H1 (cell line): ENCODE measurements around the gene TSR3. TPM values are rescaled to one million over a fixed set of nuclear protein-coding genes. Genes with fewer than 3 reads are reported as not detected.

ENCODE experiments used
- ATF3 ChIP-seq: IDR thresholded peaks from 2 replicates; pipeline ENCODE4 v1.6.1; 2011; ENCODE audit warnings: low read depth, mild to moderate bottlenecking, low read length; ENCODE audit not compliant: insufficient read depth
- BCL11A ChIP-seq, 2 experiments: IDR thresholded peaks; one replicate each; pipeline ENCODE4 v1.6.1; 2011; ENCODE audit warnings: low read depth in 2 of 2, low read length in 2 of 2, mild to moderate bottlenecking in 2 of 2
- CBX8 ChIP-seq: fragments of 300-800, 300-1000 bp; sonication (generic); IDR thresholded peaks from 2 replicates; pipeline ENCODE4 v1.7.1; 2016; ENCODE audit warnings: low read depth, low read length, borderline replicate concordance
- GTF2F1 ChIP-seq: IDR thresholded peaks from 2 replicates; pipeline ENCODE4 v1.6.1; 2012; ENCODE audit warnings: low read depth, low read length, improper control_type of control experiment, borderline replicate concordance
- HDAC2 ChIP-seq, 2 experiments: fragments of 300-600 bp in 1 of 2; sonication (generic) in 1 of 2; IDR thresholded peaks; 2 replicates each; pipeline ENCODE4 v1.6.1; 2011 to 2012; ENCODE audit warnings: low read depth in 2 of 2, low read length in 2 of 2, mild to moderate bottlenecking in 2 of 2, moderate library complexity in 2 of 2, borderline replicate concordance in 1 of 2, inconsistent platforms in 1 of 2
- HDAC6 ChIP-seq: IDR thresholded peaks from one replicate; pipeline ENCODE4 v1.7.1; 2012; ENCODE audit warnings: low read depth, mild to moderate bottlenecking, inconsistent platforms, low read length, moderate library complexity
- JUND ChIP-seq: IDR thresholded peaks from 2 replicates; pipeline ENCODE4 v1.6.1; 2011; ENCODE audit warnings: mild to moderate bottlenecking, improper control_type of control experiment, low read length
- MAFK ChIP-seq: IDR thresholded peaks from 2 replicates; pipeline ENCODE4 v1.6.1; 2012; ENCODE audit warnings: low read depth, mild to moderate bottlenecking, improper control_type of control experiment, low read length
- RFX5 ChIP-seq: IDR thresholded peaks from 2 replicates; pipeline ENCODE4 v1.6.1; 2011; ENCODE audit warnings: low read depth, low read length, improper control_type of control experiment, borderline replicate concordance
- TEAD4 ChIP-seq: IDR thresholded peaks from 2 replicates; pipeline ENCODE4 v1.6.1; 2012; ENCODE audit warnings: low read depth, low read length, inconsistent platforms, mixed read lengths
- polyA plus RNA-seq, 7 experiments: library from polyadenylated mRNA; depleted of rRNA in 3 of 7; stranded (reverse) in 5 of 7; unstranded in 2 of 7; fragments of >200 nt in 5 of 7; fragments of 200-250 nt in 2 of 7; gene quantifications; 1 replicate in 5 of 7; 2 replicates in 1 of 7; 4 replicates in 1 of 7; pipeline versions ENCODE4 v1.2.1 to v1.2.3, GENCODE V29; 2011 to 2013; ENCODE audit warnings: missing spikeins in 2 of 7, mixed read lengths in 2 of 7
- total RNA-seq: library from RNA; stranded (reverse); fragmentation: NEBNext Ultra II Directional; extraction: Animal tissue kit (Norgen Biotek cat#: 25700); gene quantifications from 2 replicates; pipeline ENCODE4 v1.2.1, GENCODE V29; 2021
- TF ChIP-seq, protein P1 (sequence below): IDR thresholded peaks from 2 replicates; pipeline ENCODE4 v1.6.1; 2012; ENCODE audit warnings: inconsistent platforms
- TF ChIP-seq, protein P2 (sequence below): IDR thresholded peaks from 2 replicates; pipeline ENCODE4 v1.6.1; 2012; ENCODE audit warnings: inconsistent platforms

TSR3 gene
- total and polyA plus RNA-seq, 2 of the 8 experiments (the other 6 are each of a cell fraction or from before 2014, with no cell fraction given): 43.1 to 52.3 TPM

GRCh38 chr16:1371054-1371978, 19.6 kb upstream of the TSR3 start (continued):
- TF ChIP-seq, protein P1, sequence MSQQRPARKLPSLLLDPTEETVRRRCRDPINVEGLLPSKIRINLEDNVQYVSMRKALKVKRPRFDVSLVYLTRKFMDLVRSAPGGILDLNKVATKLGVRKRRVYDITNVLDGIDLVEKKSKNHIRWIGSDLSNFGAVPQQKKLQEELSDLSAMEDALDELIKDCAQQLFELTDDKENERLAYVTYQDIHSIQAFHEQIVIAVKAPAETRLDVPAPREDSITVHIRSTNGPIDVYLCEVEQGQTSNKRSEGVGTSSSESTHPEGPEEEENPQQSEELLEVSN: no peak
- TF ChIP-seq RFX5: no peak
- no peak for TF ChIP-seq HDAC2 (IDR thresholded peaks at IDR 0.05; ENCODE audit: borderline replicate concordance in 1 of 2, low read depth in 2 of 2, low read length in 2 of 2)
- TF ChIP-seq BCL11A (IDR thresholded peaks at IDR 0.05; ENCODE audit: low read depth in 2 of 2, low read length in 2 of 2): no peak
- TF ChIP-seq CBX8: no peak
- TF ChIP-seq, protein P2, sequence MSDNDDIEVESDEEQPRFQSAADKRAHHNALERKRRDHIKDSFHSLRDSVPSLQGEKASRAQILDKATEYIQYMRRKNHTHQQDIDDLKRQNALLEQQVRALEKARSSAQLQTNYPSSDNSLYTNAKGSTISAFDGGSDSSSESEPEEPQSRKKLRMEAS: no peak
- TF ChIP-seq JUND: no peak
- no peak for TF ChIP-seq ATF3
- TF ChIP-seq GTF2F1: no peak
- no peak for TF ChIP-seq MAFK
- TF ChIP-seq HDAC6: no peak
- TF ChIP-seq TEAD4: no peak
